ENCODE measurements around the gene PXT1.
"Not testable (repeated sequence)": the region's sequence is repeated elsewhere in the genome, so short reads cannot be mapped to it uniquely, and the experiment has no call there.

The PXT1 gene

DNA sequence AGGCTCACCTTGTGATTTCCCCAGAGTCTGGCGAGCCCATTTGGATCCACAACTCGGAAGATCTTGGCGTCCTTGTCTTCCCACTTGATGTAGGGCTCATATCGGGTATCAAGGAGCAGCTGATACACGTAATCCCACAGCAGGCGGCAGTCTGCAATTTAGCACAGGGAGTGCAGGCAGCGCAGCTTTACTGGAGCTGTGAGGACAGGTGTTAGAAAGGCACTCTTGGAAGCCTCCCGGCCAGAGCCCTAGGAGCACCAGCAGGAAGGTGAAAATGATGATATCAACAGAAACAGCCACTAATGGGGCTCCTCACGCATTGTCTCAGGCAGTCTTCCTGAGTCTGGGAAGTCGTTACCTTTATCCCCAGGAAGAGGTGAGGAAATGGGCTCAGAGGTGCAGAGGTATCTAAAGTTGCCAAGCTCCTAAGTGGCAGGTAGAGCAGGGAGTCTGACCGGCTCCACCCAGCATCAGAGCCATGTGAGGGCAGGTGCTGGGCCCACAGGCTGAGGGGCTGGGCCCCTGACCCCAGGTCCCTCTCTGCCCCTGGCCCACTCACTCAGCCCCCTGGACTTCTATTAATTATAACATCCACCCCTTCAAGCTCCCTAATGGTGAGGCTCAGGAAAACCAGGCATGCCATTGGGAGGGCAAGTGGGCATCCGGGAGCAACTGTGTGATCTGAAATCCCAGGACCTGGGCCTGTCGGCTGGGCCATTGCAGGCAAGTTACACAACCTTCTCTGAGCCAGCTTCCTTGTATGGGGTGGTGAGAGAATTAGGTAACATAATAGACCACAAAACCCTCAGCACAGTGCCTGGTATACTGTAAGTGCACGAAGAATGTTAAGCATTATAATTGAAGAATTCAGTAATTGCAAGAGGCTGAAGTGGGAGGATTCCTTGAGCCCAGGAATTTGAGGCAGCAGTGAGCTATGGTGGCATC, 73.5 kb downstream of the PXT1 start:
- H3K4me3 ChIP-seq (ENCODE audit: low read depth, low read length): no peak overlapping the region
- TF ChIP-seq, protein P1, sequence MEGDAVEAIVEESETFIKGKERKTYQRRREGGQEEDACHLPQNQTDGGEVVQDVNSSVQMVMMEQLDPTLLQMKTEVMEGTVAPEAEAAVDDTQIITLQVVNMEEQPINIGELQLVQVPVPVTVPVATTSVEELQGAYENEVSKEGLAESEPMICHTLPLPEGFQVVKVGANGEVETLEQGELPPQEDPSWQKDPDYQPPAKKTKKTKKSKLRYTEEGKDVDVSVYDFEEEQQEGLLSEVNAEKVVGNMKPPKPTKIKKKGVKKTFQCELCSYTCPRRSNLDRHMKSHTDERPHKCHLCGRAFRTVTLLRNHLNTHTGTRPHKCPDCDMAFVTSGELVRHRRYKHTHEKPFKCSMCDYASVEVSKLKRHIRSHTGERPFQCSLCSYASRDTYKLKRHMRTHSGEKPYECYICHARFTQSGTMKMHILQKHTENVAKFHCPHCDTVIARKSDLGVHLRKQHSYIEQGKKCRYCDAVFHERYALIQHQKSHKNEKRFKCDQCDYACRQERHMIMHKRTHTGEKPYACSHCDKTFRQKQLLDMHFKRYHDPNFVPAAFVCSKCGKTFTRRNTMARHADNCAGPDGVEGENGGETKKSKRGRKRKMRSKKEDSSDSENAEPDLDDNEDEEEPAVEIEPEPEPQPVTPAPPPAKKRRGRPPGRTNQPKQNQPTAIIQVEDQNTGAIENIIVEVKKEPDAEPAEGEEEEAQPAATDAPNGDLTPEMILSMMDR (IDR thresholded peaks at IDR 0.05; ENCODE audit: low read depth, low read length): no peak

DNA sequence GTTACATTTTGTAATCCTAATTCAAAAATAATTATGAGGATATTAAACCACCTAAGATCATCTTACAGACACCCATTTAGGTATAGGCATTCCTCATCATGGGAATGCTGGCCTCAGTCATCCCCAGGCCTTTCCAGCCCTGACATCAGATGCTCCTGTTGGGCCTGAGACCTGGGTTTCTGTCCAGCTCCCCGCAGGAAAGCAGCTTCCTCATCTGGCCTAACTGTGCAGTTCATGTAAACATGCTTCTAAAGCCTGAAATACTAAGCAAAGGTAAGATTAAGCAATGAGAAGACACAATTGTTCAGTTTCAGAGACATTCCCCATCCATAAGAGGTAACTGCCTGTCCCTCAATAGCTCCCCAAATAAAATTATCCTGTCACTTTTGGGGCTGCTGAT, 74.2 kb downstream of the PXT1 start:
- H3K4me3 ChIP-seq (ENCODE audit: low read depth, low read length): no peak overlapping the region
- TF ChIP-seq, protein P1 (IDR thresholded peaks at IDR 0.05; ENCODE audit: low read depth, low read length): no peak

DNA sequence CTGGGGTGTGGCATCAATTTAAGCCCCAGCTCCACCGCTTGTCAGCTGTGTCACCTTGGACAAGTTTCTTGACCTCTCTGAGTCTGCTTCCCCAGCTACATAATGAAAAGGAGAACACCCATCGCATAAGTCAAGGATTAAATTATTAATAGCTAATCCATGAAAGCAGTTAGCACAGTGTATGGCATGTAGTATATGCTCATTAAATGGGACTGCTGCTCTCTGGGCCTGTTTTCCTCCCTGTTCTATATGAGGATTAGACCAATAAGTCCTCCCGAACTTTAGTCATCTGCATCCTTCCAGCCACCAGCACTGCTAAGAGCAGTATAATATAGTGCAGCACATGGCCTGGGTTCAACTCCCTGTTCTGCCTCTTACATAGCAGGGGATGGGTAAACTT, 74.9 kb downstream of the PXT1 start:
- no peak overlapping the region for H3K4me3 ChIP-seq (ENCODE audit: low read depth, low read length)
- TF ChIP-seq, protein P1 (IDR thresholded peaks at IDR 0.05; ENCODE audit: low read depth, low read length): no peak

DNA sequence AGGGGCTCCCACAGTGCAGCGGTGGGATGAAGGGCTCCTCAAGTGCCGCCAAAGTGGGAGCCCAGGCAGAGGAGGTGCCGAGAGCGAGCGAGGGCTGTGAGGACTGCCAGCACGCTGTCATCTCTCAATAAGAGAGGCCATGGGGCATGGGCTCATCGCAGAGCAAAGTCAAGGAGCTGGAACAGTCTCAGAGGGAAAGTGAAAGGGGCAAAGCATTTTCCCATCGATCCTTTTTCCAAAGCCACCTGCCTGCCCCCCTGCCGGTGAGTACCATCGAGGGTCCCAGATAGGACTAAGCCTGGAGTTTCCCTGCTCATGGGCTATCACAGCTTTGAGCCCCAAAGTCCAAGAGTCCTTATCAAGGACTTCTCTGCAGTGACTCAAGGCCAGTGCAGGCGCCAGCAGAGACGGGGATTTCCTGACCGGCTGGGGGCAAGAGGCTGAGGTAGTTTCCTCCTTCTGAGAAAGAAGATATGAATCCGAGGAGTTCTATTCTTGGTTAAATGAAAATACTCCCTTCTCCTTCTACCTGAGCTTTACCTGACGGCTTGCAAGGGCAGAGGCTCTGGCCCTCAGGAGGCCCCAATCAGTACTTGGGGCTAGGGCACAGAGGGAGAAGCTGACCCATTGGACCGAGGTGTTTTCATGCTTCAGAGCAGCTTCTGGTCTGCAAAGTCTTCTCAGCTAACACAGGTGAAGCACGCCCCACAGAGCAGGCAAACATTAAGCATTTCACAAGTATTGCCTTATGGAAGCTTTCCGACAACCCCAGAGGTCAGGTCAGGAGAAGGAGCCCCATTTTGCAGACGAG, 77.8 kb downstream of the PXT1 start:
- TF ChIP-seq, protein P1 (IDR thresholded peaks at IDR 0.05; ENCODE audit: low read depth, low read length): no peak
- H3K4me3 ChIP-seq (ENCODE audit: low read depth, low read length): no peak overlapping the region

DNA sequence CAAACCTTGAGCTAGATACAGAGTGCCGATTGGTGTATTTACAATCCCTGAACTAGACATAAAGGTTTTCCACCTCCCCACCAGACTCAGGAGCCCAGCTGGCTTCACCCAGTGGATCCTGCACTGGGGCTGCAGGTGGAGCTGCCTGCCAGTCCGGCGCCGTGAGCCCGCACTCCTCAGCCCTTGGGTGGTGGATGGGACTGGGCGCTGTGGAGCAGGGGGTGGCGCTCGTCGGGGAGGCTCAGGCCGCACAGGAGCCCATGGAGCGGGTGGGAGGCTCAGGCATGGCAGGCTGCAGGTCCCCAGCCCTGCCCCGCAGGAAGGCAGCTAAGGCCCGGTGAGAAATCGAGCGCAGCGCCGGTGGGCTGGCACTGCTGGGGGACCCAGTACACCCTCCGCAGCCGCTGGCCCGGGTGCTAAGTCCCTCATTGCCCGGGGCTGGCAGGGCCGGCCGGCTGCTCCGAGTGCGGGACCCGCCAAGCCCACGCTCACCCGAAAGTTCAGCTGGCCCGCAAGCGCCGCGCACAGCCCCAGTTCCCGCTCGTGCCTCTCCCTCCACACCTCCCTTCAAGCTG, 78.5 kb downstream of the PXT1 start:
- H3K4me3 ChIP-seq (ENCODE audit: low read depth, low read length): not testable (repeated sequence)

DNA sequence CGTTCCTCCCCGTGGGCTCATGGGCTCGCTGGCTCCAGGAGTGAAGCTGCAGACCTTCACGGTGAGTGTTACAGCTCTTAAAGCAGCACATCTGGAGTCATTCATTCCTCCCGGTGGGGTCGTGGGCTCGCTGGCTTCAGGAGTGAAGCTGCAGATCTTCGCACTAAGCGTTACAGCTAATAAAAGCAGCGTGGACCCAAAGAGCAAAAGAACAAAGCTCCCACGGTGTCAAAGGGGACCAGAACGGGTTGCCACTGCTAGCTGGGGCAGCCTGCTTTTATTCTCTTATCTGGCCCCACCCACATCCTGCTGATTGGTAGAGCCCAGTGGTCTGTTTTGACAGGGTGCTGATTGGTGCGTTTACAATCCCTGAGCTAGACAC, 79.3 kb downstream of the PXT1 start:
- not testable (repeated sequence) for H3K4me3 ChIP-seq (ENCODE audit: low read depth, low read length)

DNA sequence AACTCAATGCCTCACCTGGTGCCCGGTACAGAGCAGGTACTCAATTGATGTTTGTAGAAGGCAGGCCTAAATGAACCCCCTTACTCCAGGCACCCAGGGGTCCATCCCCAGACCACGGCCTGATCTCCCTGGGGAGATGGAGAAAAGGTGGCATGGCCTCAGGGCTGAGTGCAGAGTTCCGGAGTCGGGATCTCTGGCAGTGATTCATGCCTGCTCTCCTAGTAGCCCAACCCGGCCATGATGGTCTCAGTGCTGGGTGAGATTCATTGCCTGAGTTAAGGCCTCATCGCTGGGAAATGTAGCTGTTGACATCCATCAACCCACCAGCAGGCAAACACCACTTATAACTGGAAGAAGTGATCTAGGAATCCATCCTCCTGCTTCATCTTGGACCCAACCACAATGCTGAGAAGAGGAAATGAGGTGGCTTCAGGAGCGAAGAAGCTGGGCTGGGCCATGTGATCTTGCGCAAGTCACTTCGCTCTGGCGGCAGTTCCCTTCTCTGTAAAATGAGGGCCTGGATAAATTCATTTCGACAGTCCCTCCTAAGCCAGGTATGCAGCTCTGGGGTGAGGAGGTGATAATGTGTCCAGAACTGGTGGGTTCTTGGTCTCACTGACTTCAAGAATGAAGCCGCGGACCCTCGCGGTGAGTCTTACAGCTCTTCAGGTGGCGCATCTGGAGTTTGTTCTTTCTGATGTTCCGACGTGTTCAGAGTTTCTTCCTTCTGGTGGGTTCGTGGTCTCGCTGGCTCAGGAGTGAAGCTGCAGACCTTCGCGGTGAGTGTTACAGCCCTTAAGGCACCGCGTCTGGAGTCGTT, 79.9 kb downstream of the PXT1 start:
- TF ChIP-seq, protein P1 (IDR thresholded peaks at IDR 0.05; ENCODE audit: low read depth, low read length): no peak
- H3K4me3 ChIP-seq (ENCODE audit: low read depth, low read length): no peak overlapping the region
